NCI-H1092 (cell line): ENCODE results near the gene PLCD1.
"Not testable (repeated sequence)": the region's sequence is repeated elsewhere in the genome, so short reads cannot be mapped to it uniquely, and the experiment has no call there.

Experiments
- DNase-seq: peaks from one replicate; lab custom pipeline; 2025; lab: John Stamatoyannopoulos, UW

Gene PLCD1

DNA sequence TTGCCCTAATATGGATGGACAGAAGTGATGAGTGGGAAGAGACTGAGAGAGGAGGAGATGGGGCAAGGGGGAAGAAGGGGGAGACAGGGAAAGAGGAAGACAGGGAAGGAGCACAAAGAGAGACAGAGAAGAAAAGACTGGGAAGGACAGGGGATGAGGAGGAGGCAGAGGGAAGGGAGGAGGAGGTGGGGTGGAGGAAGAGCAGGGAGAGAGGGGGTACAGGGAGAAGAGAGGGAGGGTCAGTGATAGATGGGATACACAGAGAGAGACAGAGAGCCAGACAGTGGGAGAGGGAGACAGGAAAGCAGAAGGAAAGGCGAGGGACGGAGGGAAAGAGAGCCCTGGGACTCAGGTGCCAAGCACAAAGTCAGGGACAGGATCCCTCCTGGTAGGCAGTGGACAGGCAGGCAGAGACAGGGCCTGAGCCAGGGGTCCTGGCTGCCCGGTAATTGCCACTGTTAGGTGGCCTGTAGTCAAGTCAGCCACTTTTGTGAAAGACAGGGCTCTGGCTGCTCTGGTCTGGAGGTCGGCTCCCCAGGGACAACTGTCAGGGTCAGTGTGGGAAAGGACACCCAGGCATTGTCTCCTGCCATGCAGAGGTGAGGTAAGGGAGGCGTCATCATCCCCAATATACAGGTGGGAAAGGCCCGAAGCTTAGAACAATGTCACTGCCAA lies 29.1 kb downstream of the PLCD1 start:
- no peak for DNase-seq

GRCh38 chr3:37999836-38000235 lies 29.6 kb downstream of the PLCD1 start:
- no peak for DNase-seq

DNA sequence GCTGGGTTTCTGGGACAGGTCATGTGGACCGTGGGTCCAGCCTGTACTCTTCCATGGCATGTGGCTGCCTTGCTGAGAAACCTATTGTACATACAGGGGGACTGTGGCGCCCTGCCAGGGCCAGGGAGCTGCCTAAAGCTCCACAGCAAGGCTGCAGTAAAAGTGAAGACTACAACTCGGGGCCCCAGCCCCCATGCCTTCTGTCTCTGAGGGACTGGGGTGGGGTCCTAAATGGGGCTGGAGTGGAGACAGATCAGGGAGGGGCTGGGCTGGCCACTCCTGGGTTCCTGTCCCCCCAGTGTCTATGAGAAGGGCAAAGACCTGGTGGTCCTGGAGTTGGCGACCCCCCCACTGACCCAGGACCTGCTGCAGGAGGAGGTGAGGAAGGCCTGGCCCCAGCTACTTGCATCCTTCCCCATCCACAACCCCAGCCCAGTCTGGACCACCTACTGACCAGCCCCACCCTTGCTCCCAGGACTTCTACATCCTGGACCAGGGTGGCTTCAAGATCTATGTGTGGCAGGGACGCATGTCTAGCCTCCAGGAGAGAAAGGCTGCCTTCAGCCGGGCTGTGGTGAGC lies 31.6 kb downstream of the PLCD1 start:
- no peak for DNase-seq

- no peak for DNase-seq
Observed at GRCh38 chr3:37997342-37997741, 32.1 kb downstream of the PLCD1 start.

- peak; percentile 13 for DNase-seq
Observed at GRCh38 chr3:37996785-37997301, 32.6 kb downstream of the PLCD1 start.

GRCh38 chr3:37995652-37996641 lies 33.5 kb downstream of the PLCD1 start:
- no peak for DNase-seq

- no peak for DNase-seq
Observed at GRCh38 chr3:37994639-37994972, 34.8 kb downstream of the PLCD1 start.

- no peak for DNase-seq
Observed at GRCh38 chr3:37993820-37994638, 35.4 kb downstream of the PLCD1 start.

DNA sequence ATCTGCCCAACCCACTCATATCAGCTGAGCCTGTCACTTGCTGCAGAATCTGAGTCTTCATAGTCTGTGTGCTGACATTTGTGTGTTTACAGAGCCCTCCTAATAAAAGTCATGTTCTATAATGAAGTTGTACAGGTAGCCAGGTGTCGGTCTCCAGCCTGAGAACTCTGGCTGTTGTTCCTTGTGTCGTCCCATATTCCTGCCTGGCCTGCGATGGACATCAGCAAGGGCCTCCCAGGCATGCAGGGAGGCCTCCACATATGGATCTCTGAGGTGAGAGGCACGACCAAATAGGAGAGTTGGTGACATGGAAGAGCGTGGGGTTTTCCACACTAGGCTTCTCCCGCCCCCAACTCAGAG lies 36.0 kb downstream of the PLCD1 start:
- no peak for DNase-seq

DNA sequence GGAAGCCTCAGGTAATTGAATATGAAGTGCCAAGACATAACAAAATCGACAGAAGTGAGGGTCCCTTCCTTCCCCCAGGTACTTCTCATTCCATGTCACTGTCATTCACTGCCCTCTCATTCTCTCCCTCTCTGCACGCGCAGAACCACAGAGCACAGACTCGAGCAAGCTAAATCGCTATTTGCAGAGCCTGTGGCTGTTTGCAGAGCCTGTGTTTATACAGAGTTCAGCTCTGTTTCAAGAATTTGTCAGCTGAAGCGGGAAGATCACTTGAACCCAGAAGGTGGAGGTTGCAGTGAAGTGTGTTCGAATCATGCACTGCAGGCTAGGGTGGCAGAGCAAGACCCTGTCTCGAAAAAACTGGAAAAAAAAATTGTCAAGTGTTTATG lies 36.4 kb downstream of the PLCD1 start:
- DNase-seq: no peak

GRCh38 chr3:37992271-37993066 lies 37.0 kb downstream of the PLCD1 start:
- DNase-seq: no peak

DNA sequence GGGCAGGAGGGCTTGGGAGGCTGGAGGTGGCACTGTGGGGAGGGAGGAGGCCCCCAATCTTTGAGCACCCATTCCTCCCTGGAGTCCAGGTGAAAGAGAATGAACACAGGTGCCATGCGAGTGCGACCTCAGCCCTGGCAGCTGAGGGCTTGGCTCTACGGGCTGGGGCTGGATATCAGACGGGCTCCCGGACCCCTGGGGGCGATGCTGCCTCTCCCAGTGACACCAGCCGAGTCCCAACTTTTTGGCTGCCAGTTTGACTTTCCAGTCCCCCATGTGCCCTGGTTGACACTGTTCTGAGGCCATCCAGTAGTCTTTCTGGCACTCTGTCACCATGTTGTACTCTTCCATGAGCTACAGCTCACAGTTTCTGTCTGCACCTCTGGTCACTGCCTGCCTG lies 37.6 kb downstream of the PLCD1 start:
- DNase-seq: no peak

DNA sequence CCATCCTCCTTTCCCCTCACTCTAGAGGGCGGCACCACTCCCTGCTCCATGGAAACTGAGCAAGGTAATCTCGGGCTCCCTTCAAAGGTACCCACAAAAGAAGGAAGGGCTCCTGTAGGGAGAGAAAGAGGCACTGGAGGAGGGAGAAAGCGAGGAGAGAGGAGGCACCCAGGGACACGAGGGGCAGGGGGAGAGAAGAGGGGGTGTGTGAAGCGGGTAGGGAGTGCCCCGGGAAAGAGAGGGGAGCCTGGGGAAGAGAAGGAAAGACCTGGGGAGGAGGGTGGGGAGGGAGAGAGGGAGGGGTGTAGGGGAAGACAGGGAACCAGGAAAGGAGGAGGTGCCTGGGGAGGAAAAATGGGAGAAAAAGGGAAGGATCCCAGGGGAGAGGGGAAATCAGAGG lies 38.3 kb downstream of the PLCD1 start:
- no peak for DNase-seq

- no peak for DNase-seq
Observed at GRCh38 chr3:37990527-37990926, 38.9 kb downstream of the PLCD1 start, which contains the start of gene VILL. VILL (plus strand) TSS chr3:37990786; CDS start chr3:37993673, 2,887 bp downstream.

- DNase-seq: no peak
Observed at GRCh38 chr3:37989821-37990480, 39.5 kb downstream of the PLCD1 start.

DNA sequence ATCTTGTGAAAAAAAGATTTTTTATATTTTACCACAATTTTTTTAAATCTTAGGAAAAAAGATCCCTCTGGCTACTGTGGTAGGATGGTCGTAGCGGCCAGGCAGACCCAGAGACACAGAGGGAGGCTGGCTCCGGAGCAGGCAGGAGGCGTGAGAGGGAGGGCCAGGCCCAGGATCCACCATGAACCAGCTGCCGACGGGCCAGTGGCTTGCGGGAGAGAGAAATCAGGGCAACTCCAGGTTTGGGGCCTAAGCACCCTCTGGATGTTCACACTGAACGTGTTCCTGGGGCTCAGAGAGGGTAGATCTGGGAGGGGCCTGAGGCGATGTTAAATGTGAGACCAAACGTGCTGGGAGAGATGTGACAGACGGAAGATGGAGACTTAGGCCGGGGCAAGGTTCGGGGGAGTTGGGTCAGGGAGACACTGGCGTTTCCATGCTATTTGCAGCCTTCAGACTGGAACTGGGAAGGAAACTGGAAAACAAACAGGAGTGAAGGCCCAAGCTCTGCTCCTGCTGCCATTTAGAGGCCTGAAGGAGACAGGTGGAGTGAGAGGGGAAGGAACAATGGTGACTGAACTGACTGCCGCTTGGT lies 40.4 kb downstream of the PLCD1 start:
- DNase-seq: no peak

DNA sequence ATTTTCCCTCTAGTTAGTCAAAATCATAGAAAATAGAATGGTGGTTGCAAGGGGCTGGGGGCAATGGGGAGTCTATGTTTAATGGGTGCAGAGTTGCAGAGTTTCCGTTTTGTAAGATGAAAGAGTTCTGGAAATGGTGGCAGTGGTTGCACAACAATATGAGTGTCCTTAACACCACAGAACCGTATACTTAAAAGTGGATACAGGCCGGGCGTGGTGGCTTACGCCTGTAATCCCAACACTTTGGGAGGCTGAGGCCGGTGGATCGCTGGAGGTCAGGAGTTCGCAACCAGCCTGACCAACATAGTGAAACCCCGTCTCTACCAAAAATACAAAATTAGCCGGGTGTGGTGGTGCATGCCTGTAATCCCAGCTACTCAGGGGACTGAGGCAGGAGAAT lies 41.1 kb downstream of the PLCD1 start:
- not testable (repeated sequence) for DNase-seq

DNA sequence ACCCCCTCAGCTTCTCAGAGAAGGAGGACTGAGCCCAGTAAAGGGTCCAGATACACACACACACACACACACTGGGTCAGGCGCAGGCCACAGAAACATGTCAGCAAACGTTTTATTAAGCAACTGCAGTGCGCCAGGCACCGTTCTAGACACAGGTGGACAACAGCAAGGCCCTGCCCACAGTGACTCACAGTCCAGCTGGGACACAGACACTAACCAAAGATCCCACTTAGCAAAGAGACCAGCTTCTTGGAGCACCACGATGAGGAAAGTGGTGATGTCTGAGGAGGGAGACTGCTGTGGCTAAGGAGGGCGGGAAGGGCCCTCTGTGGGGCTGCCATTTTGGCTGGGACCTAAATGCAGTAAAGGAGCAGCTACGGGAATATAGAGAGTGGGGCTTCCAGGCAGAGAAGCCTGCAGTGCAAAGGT lies 41.7 kb downstream of the PLCD1 start:
- DNase-seq: no peak

GRCh38 chr3:37987315-37987697 lies 42.1 kb downstream of the PLCD1 start:
- DNase-seq: no peak
